EH (cell line): ENCODE measurements around the gene KRTAP21-3.
"Not testable (repeated sequence)": the region's sequence is repeated elsewhere in the genome, so short reads cannot be mapped to it uniquely, and the experiment has no call there.

Source experiments
- DNase-seq: peaks from one replicate; pipeline ENCODE4 v3.0.0-alpha.2; 2015; ENCODE audit warnings: low read depth

Gene KRTAP21-3, protein sequence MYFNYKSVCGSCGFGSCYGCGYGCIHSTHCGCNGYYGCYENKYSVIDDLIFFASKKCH

DNA sequence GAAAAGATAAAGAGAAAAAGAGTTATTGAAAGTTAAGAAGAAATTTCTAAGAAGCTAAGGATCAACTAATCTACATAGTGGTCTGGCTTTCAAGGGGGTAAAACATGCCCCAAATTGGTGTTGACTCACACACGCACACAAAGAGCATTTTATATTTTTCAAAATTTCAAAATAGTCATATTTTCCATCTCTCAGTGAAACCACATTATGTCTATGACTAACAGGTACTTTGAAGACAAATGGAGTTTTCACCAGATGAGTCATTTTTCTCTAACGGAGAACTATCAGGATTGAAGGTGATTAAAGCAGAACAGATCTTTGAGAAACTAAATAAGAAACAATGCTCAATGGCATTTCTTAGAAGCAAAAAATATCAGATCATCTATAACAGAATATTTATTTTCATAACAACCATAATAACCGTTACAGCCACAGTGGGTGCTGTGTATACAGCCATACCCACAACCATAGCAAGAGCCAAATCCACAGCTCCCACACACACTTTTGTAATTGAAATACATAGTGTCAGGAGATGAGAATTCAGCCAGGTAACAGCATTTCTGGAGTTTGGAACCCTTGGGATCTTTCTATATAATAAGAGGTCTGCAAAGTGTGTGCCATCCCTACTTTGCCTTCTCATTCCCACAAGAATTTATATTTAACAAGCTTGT, at the start of gene KRTAP21-3:
KRTAP21-3 (minus strand) TSS at position 539 of the 671 bp plus-strand sequence; CDS start at position 521, 18 bp downstream.
- DNase-seq = no peak

GRCh38 chr21:30760776-30761175, 42.2 kb upstream of the KRTAP21-3 start:
- no peak for DNase-seq

- no peak for DNase-seq
Measured at GRCh38 chr21:30758306-30758705, 39.7 kb upstream of the KRTAP21-3 start.

GRCh38 chr21:30755328-30755727, 36.8 kb upstream of the KRTAP21-3 start, which contains the start of gene KRTAP21-1:
Gene KRTAP21-1 (minus strand): TSS chr21:30755428. CDS start chr21:30755378, 50 bp downstream.
- not testable (repeated sequence) for DNase-seq

GRCh38 chr21:30747159-30747558, 28.6 kb upstream of the KRTAP21-3 start, which contains the start of gene KRTAP21-2:
Gene KRTAP21-2 (minus strand): TSS chr21:30747259. CDS start chr21:30747202, 57 bp downstream.
- DNase-seq = no peak

DNA sequence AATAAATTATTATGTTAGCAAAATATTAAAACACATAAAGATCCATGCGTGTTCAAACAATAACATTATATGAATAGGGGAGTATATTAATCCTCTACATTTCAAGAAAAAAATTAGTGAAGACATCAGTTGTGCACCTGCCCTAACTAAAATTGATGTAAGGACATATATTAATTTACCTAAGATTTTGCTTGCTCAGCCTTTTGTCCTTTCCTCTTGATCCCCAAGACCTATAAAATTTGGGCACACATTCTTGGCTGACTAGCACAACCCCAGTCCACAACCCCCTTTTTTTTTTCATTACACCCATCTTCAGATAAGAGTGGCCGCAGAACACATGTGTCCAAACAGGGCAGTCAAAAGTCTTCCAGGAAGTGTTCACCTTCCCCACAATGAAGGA, 21.9 kb upstream of the KRTAP21-3 start:
- no peak for DNase-seq

DNA sequence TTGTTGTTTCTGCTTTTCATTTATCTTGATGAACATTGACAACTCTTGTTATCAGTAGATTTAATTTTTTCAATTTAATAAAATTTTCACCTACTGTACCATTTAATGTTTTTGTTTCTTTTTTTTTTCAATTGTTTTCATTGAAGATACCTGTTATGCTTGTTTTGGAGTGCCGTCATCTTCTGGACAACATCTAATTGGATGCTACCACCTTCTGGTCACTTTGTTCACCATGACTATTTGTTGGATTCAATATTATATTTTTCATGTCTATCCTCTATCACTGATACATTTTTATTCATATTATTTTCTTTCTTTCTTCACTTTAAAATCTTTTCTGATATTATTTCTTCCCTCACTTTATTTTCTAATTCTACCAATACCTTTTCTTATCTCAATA, 14.4 kb upstream of the KRTAP21-3 start:
- no peak for DNase-seq

- no peak for DNase-seq
Measured at GRCh38 chr21:30726726-30727125, 8.1 kb upstream of the KRTAP21-3 start.

DNA sequence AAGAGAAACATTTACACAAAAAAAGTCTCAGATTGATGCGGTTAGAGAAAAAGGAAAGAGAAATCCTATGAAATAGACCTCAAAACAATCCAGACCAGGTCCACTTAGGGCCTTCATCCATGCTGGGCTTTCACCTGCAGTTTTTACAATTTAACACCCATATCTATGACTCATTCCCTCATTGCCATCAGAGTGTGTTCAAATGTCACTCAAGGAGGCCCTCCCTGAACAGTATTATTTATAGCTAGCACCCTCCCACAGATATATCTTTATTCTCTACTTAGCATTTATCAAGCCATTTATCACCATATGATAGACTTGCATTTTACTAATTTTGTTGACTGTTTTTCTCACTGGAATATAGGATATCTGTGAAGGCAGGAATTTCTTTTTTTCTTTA, 824 bp upstream of the KRTAP21-3 start:
- DNase-seq = no peak

DNA sequence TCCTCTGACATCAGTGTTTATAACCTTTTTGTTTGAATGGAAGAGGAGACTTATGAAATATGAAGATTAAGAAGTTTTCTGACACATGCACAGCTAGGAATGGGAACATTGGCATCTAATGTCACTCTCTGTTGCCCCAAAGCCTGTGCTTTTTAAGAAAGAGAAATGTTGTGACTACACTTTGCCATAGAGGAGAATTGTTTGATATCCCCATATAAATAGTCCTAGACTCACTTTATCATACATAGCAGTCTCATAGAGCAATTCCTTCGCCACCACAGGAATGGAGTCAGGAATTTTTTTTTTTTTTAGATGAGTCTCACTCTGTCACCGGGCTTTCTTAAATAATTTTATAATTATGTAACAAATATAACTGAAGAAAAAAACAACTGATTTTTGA, 1.5 kb downstream of the KRTAP21-3 start:
- no peak for DNase-seq

DNA sequence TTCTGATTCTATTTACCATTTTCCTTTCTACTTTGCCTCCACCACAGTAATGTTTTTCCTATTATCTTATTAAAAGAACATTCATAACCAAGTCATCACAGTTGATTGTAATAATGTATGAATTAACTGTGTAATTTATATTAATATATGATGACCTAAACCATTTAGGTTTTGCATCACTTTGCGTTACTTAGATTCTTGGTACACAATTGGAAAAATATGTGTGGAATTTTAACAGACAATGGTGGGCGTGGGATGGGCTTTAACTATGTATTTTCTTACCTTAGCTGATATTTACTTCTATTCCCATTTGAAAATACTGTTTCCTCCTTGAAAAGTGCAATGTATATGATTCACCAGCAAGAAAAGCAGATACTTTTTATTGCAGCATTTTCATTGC, 3.6 kb downstream of the KRTAP21-3 start:
- no peak for DNase-seq

DNA sequence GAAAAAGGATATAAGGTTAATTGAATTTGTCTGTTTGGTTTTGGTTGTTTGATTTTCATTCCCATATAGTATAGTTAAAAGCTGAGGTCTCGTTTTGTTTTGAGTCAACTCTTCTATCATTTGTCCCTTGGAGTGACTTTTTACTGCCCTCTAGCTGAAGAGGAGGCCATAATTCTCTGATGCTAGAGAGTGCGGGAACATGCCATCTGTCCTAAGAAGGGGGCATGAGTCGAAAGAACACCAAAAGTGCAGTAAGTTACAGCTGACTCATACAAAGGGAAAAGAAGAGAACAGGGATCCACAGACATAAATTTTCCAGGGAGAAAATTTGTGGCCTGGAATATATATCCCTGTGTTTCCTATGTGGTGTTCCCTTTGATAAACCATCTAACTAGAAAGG, 4.1 kb downstream of the KRTAP21-3 start:
- DNase-seq = no peak

GRCh38 chr21:30713766-30714165, 4.8 kb downstream of the KRTAP21-3 start:
- no peak for DNase-seq

- DNase-seq = no peak
Measured at GRCh38 chr21:30710499-30710898, 8.1 kb downstream of the KRTAP21-3 start.

- no peak for DNase-seq
Measured at GRCh38 chr21:30707409-30707808, 11.2 kb downstream of the KRTAP21-3 start.

DNA sequence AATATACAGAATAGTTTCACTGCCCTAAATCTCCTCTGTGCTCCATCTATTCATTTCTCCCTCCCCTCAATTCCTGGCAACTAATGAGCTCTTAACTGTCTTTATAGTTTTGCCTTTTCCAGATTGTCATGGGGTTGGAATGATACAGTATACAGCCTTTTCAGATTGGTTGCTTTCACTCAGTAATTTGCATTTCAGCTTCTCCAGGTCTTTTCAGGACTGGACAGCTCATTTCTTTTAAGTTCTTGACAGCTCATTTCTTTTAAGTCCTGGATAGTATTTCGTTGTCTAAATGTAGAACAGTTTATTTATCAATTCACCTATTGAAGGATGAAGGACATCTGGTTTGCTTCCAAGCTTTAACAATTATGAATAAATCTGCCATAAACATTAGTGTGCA, 22.6 kb downstream of the KRTAP21-3 start:
- no peak for DNase-seq

DNA sequence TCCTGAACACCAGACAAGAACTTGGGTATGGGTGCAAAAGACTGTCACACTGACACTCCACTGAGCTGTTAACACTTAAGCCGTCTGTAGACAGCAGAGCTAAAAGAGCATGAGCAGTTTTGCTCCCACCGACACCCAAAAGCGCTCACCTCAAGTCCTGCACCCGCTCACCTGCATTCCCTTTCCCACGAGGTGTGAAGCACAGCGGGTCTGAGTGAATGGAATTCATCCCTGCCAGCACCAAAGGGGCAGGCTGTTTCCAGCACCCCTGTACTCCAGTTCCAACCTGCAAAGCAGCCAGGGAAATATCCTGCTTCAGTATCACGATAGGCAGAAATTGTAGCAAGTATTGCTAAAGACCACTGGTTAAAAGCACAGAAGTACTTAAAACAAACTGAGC, 28.8 kb downstream of the KRTAP21-3 start:
- no peak for DNase-seq

DNA sequence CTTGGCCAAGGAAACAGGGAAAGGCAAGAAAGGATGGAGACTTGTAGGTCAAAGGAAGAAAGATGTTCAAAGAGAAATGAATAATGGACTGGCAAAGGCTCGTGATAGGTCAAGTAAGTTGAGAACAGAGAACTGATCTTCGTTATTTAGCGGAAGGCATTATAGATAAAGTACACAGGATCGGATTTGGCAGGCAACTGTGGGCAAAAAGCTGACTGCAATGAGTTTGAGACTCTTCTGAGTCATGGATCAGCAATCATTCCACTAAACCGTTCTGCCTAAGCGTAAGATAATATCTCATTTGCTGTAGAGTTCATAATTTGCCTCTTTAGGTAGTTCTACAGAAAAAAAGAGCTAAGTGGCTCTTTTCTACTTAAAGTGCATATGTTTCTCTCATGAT, 34.1 kb downstream of the KRTAP21-3 start:
- DNase-seq = no peak

DNA sequence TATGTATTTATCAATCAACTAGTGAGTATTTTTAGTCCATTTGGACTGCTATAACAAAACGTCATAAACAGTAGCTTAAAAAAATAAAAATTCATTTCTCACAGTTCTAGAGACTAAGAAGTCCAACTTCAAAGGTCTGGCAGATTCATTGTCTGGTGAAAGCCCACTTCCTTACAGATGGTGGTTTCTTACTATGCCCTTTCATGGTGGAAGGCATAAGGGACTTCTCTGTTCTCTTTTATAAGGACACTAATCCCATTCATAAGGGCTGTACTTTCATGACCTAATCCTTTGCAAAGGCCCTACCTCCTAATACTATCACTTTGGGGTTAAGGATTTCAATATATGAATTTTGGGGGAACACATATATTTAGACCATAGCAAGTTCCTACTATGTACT, 38.0 kb downstream of the KRTAP21-3 start:
- no peak for DNase-seq

DNA sequence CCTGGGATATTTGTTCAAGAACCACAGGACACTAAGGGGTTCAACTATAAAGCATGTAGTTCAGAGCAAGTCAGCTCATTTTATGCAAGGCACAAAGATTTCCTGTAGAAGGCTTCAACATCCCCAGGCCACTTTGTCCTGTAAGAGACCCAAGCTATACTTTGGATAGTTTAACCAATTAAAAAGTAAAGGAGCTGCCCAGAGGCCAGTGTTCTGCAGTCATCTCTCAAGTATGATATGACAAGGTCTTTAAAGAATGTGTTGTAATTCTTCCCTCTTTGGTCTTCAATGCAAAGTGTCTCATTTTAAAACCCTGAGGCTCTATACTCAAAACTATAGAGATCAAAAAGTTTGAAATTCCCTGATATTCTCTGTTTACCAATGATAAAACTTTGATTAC, 41.8 kb downstream of the KRTAP21-3 start:
- DNase-seq = no peak

GRCh38 chr21:30674312-30674711, 44.3 kb downstream of the KRTAP21-3 start:
- no peak for DNase-seq

DNA sequence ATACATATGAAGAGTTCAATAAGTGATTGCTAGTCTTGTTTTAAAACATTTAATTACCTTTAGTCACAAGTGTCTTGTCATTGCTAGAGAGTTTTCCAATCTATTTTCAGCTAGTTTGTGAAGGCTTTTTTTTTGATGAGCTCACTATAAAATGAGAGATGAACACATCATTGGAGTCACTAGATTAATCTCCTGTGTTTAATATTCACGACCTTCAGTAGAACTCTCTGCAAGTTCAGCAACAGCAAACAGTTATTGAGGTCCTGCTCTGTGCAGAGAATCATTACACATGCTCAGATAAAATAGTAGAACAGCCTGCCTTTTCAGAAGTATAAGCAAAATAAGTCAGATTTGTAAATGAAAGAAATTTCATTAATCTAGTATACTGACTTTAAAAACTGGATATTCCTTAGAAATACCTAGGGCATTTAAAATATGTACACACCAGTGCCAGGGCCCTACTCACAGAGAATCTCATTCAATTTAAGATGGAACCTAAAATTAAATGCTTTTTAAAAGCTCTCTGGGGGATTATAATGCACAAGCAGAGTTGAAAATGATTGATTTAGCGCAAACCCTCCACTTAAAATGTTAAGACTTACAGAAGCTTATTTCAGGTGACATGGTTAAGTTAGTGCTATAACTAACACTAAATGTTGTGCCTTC, 45.5 kb downstream of the KRTAP21-3 start:
- no peak for DNase-seq

- DNase-seq = no peak
Measured at GRCh38 chr21:30668776-30669175, 49.8 kb downstream of the KRTAP21-3 start.
